GM12875 (cell line): ENCODE measurements around the gene ZNF81.
"Not testable (repeated sequence)": the region's sequence is repeated elsewhere in the genome, so short reads cannot be mapped to it uniquely, and the experiment has no call there.

Experiments used
- H3K4me3 ChIP-seq: one replicate; pipeline ENCODE4 v1.5.1; 2011; ENCODE audit warnings: low read depth, low read length, control low read depth
- TF ChIP-seq, protein P1 (sequence below): IDR thresholded peaks from 2 replicates; pipeline ENCODE4 v1.5.1; 2011; ENCODE audit warnings: low read depth, mild to moderate bottlenecking, control low read depth, inconsistent platforms, low read length, moderate library complexity, borderline replicate concordance; ENCODE audit not compliant: insufficient read depth

Gene ZNF81

DNA sequence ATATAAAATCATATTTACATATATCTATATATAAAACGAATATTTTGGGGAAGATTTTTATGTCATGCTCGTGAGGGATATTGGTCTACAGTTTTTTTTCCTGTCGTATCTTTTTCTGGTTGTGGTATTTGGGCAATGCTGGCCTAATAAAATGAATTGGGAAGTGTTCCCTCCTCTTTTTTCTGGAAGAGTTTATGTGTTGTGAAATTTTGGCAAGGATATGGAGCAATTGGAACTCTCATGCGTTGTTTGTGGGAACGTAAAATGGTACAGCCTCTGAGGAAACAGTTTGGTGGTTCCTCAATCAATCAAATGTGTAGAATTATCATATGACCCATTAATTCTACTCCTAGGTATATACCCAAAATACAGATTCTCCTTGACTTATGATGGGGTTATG lies 97.2 kb downstream of the ZNF81 start:
- TF ChIP-seq, protein P1, sequence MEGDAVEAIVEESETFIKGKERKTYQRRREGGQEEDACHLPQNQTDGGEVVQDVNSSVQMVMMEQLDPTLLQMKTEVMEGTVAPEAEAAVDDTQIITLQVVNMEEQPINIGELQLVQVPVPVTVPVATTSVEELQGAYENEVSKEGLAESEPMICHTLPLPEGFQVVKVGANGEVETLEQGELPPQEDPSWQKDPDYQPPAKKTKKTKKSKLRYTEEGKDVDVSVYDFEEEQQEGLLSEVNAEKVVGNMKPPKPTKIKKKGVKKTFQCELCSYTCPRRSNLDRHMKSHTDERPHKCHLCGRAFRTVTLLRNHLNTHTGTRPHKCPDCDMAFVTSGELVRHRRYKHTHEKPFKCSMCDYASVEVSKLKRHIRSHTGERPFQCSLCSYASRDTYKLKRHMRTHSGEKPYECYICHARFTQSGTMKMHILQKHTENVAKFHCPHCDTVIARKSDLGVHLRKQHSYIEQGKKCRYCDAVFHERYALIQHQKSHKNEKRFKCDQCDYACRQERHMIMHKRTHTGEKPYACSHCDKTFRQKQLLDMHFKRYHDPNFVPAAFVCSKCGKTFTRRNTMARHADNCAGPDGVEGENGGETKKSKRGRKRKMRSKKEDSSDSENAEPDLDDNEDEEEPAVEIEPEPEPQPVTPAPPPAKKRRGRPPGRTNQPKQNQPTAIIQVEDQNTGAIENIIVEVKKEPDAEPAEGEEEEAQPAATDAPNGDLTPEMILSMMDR, result no peak
- H3K4me3 ChIP-seq, result no peak overlapping the region

DNA sequence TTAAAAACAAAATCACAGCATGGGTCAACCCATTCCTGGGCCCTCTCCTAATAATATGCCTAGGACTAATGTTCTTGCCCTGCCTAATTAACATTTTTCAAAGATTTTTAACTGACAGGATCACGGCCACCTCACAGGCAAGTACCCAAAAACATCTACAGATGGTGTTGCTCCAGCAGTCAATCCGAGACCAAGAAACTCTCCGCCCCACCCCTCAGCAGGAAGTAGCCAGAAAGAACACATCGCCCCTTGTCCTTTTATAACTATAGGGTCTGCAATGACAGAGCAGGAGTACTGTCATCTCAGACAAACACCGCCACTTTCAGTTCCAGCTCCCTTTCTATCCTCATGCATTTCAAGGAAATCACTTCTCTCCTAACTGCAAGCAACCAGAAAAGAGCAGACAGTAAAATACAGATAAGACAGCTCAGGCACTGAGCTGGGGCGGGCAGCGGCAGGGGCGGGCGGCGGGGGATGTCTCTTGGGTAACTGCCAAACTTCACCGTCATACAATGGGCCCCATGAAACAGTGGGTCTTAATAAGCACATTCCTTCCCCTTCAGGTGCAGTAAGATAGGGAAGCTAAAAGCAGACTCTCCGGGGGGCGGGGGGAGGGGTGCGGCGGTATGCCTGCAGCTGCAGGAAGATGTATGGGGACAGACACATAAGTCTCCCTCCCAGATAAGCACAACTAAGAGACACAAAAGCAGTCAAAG lies 99.7 kb downstream of the ZNF81 start:
- no peak overlapping the region for H3K4me3 ChIP-seq
- TF ChIP-seq, protein P1, result no peak

DNA sequence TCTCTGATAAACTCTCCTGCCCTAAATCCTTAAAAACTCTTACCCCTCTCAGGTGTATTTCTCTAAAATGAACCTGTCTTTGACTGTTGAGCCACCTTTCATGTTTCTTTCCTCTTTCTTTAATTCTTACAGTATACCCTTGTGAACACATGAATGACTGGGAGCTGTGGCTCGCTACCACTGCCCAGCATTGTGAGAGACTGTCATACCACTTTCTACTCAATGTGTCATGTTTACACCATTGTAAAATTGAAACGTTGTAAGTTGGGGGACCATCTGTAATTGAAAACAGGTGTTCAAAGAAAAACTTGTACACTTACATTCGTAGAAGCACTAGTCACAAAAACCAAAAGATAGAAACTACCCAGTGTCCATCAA lies 100.2 kb downstream of the ZNF81 start:
- no peak overlapping the region for H3K4me3 ChIP-seq
- TF ChIP-seq, protein P1, result no peak

DNA sequence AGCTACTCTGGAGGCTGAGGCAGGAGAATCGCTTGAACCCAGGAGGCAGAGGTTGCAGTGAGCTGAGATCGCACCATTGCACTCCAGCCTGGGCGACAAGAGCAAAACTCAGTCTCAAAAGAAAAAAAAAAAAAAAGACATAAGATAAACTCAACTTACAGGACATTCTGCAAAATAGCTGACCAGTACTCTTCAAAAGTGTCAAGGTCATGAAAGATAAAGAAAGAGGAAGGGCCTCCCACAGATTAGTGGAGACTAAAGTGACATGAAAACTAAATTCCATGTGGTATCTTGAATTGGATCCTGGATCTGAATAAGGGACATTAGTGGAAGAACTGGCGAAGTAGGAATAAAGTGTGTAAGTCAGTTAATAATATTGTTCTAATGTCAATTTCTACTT lies 103.7 kb downstream of the ZNF81 start:
- H3K4me3 ChIP-seq, result no peak overlapping the region
- TF ChIP-seq, protein P1, result no peak

DNA sequence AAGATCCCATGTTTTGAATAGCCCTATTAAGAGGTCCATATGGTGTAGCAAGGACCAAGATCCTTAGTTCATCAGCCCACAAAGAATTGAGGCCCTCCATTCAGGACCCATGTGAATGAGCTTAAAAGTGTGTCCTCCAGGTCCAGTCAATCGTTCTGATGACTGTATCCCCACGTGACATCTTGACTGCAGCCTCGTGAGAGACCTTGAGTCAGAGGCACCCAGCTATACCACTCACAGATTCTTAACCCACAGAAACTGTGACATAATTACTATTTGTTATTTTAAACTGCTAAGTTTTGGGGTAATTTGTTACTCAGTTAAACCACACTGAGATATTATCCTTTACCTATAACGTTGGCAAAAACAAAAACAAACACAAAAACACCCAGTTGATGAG lies 104.7 kb downstream of the ZNF81 start:
- TF ChIP-seq, protein P1, result no peak
- H3K4me3 ChIP-seq, result no peak overlapping the region

DNA sequence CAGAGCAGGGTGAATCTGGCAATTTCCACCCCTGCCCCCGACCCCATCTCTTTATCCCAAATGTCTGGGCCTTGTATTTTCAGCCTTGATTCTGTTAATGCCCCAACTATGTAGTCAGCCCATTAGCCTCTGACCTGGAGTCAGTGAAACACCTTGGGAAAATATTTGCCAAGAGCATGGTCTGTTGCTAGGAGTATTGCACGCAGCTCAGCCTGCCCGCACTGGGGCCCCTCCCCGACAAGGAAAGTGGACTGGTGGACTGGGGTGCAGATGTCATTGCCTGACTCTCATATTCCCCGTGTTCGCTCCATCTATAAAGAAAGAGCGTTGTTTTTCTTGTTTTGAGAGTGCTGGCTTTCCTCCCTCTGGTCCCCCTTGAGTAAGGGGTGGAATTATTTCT lies 118.6 kb downstream of the ZNF81 start:
- H3K4me3 ChIP-seq, result not testable (repeated sequence)

DNA sequence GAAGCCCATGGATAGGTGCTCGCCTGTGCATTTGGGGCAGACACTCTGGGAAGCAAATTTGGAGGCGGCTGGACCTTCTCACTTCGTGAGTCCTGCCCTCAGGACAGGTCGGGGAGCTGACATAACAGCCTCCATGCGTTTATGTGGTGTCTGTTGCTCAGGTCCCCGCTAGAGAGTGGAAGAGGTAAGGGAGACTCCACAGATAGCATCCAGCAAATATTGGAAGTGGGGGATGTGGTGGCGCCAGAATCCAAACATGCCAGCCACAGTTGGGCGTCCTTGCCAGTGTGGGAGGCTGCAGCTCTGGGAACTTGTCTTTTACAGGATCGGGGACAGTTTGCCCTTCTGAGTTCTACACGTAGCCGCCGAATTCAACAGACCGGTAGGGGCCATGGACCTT lies 119.3 kb downstream of the ZNF81 start:
- no peak overlapping the region for H3K4me3 ChIP-seq
- TF ChIP-seq, protein P1, result no peak

DNA sequence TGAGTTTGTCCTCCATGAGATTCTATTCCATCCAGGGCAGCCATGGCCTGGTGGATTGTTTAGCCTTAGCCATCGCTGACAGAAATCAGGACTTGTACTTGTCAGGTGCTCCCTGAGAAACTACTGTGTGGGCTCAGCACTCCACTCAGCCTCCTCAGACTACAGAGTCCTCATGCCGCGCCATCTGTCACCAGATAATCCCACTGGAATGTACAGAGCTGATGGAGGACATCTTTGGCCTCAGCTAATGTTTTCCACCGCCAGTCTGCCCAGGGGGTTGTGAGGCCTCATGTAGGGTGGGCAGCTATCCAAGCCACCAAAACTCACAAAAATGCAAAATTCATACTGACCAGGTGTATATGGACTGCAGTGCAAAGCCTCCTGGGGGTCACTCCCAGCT lies 121.5 kb downstream of the ZNF81 start:
- H3K4me3 ChIP-seq, result not testable (repeated sequence)
